ENCODE data around the gene RGS6.

RGS6 gene

DNA sequence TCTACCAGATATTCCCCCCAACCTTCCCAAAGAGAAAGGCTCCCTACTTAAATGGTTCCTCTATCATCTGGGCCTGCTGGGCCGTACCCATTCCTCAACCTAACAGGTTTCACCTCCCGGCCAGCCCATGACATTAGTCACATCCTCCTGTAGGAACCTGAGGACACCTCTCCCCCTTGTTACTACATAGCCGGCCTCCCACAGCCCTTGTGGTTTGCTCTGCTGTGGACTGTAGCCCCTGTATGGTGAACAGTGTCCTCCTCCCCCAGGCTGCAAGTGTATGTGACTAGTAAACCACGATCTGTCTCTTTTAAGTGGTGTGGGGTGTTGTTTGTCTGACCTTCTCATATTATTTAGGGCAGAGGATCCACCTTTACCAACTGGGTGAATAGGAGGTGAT lies 371.7 kb downstream of the RGS6 start:
- H3K4me3 ChIP-seq (ENCODE audit: low read depth in 1 of 2, low read length in 1 of 2), result no peak overlapping the region
- no peaks in the 10 kb centered on the region for H3K4me1 ChIP-seq (ENCODE audit: control insufficient read depth in 1 of 2, insufficient read depth in 1 of 2, low read depth in 1 of 2, low read length in 1 of 2)
- H3K27ac ChIP-seq, result no peak overlapping the region
- H3K27me3 ChIP-seq, result no peaks in the 10 kb centered on the region
- H3K9me3 ChIP-seq, result no peaks in the 10 kb centered on the region
- TF ChIP-seq, protein P1, sequence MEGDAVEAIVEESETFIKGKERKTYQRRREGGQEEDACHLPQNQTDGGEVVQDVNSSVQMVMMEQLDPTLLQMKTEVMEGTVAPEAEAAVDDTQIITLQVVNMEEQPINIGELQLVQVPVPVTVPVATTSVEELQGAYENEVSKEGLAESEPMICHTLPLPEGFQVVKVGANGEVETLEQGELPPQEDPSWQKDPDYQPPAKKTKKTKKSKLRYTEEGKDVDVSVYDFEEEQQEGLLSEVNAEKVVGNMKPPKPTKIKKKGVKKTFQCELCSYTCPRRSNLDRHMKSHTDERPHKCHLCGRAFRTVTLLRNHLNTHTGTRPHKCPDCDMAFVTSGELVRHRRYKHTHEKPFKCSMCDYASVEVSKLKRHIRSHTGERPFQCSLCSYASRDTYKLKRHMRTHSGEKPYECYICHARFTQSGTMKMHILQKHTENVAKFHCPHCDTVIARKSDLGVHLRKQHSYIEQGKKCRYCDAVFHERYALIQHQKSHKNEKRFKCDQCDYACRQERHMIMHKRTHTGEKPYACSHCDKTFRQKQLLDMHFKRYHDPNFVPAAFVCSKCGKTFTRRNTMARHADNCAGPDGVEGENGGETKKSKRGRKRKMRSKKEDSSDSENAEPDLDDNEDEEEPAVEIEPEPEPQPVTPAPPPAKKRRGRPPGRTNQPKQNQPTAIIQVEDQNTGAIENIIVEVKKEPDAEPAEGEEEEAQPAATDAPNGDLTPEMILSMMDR (IDR thresholded peaks at IDR 0.05), result no peak
- H3K36me3 ChIP-seq, result no peaks in the 10 kb centered on the region

DNA sequence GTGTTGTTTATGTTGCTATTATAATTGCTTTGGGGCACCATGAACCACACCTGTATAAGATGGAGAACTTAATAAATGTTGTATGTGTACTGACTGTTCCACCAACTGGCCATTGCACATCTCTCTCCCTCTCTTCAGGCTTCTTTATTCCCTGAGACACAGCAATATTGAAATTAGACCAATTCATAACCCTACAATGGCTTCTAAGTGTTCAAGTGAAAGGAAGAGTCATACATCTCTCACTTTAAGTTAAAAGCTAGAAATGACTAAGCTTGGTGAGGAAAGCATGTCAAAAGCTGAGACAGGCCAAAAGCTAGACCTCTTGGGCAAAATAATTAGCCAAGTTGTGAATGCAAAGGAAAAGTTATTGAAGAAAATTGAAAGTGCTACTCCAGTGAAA lies 373.3 kb downstream of the RGS6 start:
- TF ChIP-seq, protein P1 (IDR thresholded peaks at IDR 0.05), result no peak
- H3K36me3 ChIP-seq, result no peaks in the 10 kb centered on the region
- H3K27me3 ChIP-seq, result no peaks in the 10 kb centered on the region
- no peak overlapping the region for H3K27ac ChIP-seq
- no peak overlapping the region for H3K4me3 ChIP-seq (ENCODE audit: low read depth in 1 of 2, low read length in 1 of 2)
- H3K9me3 ChIP-seq, result no peaks in the 10 kb centered on the region
- no peaks in the 10 kb centered on the region for H3K4me1 ChIP-seq (ENCODE audit: control insufficient read depth in 1 of 2, insufficient read depth in 1 of 2, low read depth in 1 of 2, low read length in 1 of 2)

DNA sequence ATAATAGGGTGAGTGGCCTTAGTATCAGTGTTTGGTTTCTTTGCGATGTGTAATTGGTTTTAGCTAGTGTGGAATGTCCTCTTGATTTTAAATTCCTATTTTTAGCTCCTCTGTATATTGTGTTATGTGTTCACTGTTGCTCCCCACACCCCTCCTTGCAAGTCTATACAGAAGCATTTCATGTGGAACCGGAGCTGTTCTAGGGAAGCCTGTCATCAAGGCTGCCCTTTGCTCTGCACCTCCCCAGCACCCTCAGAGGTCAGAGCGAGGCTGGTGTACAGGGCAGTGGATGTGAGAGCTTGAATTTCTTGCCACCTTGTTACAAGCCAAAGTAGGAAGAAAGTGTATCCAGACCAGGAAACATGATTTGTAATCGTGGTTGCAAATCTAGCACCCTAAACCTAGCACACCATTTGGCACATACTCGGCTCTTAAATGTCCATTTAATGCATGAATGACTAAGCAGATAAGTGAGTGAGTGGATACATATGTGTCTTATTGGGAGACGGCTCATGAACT lies 376.8 kb downstream of the RGS6 start:
- Histone ChIP-seq H3K27me3 (no peaks in the 10 kb centered on the region), H3K9me3 (no peaks in the 10 kb centered on the region), H3K4me3 (ENCODE audit: low read depth in 1 of 2, low read length in 1 of 2) (no peak overlapping the region), H3K36me3 (no peaks in the 10 kb centered on the region), H3K4me1 (ENCODE audit: control insufficient read depth in 1 of 2, insufficient read depth in 1 of 2, low read depth in 1 of 2, low read length in 1 of 2) (no peaks in the 10 kb centered on the region), H3K27ac (no peak overlapping the region)
- TF ChIP-seq, protein P1 (IDR thresholded peaks at IDR 0.05), result no peak

DNA sequence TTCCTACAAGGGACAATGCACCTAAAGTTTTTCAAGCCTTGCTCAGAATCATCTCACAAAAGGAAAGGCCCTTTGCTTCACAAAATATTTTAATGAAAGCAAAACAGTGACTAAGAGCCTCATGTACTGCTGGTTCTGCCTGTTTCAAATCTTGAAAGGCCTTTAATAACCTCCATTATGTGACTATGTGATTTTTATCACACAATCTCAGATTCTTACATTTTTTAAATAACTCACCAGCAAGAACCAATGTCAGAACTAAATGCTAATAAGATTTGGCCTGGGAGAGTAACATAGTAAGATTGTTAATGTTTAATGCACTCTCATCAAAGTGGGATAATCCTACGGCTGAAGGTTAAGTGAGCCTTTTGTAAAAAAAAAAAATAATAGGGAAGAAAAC lies 378.9 kb downstream of the RGS6 start:
- Histone ChIP-seq H3K9me3 (no peaks in the 10 kb centered on the region), H3K36me3 (no peaks in the 10 kb centered on the region), H3K4me3 (ENCODE audit: low read depth in 1 of 2, low read length in 1 of 2) (no peak overlapping the region), H3K4me1 (ENCODE audit: control insufficient read depth in 1 of 2, insufficient read depth in 1 of 2, low read depth in 1 of 2, low read length in 1 of 2) (no peaks in the 10 kb centered on the region), H3K27me3 (no peaks in the 10 kb centered on the region), H3K27ac (no peak overlapping the region)
- TF ChIP-seq, protein P1 (IDR thresholded peaks at IDR 0.05), result no peak

DNA sequence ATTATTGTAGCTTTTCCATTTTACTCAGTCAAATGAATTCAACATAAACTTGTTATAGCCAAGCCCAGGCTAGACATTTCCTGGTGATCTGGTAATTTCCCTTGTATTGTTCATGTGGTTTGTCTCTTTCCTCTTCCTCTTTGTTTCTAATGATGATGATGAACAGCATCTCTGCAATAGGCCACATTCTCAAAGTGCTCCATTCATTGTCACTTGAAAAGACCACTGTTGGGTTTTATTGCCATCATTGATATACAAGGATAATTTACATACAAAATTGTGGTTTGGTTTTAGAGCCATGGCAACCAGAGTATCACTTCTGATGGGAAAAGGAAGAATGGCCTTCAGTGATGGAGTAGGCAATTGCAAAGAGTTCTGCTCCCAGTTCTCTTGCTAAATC lies 379.3 kb downstream of the RGS6 start:
- Histone ChIP-seq H3K27me3 (no peaks in the 10 kb centered on the region), H3K27ac (no peak overlapping the region), H3K36me3 (no peaks in the 10 kb centered on the region), H3K4me3 (ENCODE audit: low read depth in 1 of 2, low read length in 1 of 2) (no peak overlapping the region), H3K9me3 (no peaks in the 10 kb centered on the region), H3K4me1 (ENCODE audit: control insufficient read depth in 1 of 2, insufficient read depth in 1 of 2, low read depth in 1 of 2, low read length in 1 of 2) (no peaks in the 10 kb centered on the region)
- TF ChIP-seq, protein P1 (IDR thresholded peaks at IDR 0.05), result no peak

All from neutrophil (primary cell).